ENCODE measurements around the gene HECTD4. TPM values are rescaled to one million over a fixed set of nuclear protein-coding genes. Genes with fewer than 3 reads are reported as not detected.

HECTD4 gene
- total and polyA plus RNA-seq, 2 of the 4 experiments (the other 2 are of a cell fraction) = 12.9 to 13.0 TPM

DNA sequence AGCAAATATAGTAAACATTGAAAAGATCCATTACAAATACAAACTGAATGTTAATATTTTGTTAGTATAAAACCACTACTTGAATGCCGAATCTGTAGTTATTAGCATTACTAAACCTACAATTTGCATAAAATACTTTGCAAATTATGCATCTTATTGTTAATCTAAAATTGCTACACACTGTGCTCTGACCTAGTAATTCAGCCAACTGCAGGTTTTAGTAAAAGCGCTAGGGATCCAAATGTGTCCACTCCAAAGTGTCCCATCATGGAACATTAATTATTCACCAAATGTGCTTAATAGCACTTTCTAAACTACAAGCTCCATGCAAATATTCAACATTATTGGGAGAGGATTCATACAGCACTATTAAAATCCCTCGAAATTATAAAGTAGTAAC, 14.3 kb downstream of the HECTD4 start:
- Histone ChIP-seq H3K4ac (ENCODE audit: low read depth, low read length) (no peak overlapping the region), H3K18ac (ENCODE audit: low read depth, low read length) (no peak overlapping the region), H2BK15ac (ENCODE audit: low read depth, low read length) (no peak overlapping the region), H4K20me1 (ENCODE audit: insufficient read depth, low read length) (peaks cover 39% of the 10 kb centered on the region), H2BK5ac (ENCODE audit: low read depth, low read length, poor library complexity, severe bottlenecking) (no peak overlapping the region), H2BK20ac (ENCODE audit: low read depth, low read length) (no peak overlapping the region), H4K8ac (ENCODE audit: low read depth in 2 of 2, low read length in 2 of 2) (no peak overlapping the region), H3K4me2 (ENCODE audit: low read depth, low read length) (no peak overlapping the region), H2AK5ac (ENCODE audit: low read depth, low read length) (no peak overlapping the region), H3K23ac (ENCODE audit: low read depth, low read length) (no peak overlapping the region), H2BK120ac (ENCODE audit: low read depth, low read length) (no peak overlapping the region), H3K27ac (ENCODE audit: insufficient read depth, low read length) (no peak overlapping the region), H3K36me3 (ENCODE audit: control insufficient read depth, insufficient read depth, low read length) (no peaks in the 10 kb centered on the region), H3K4me3 (ENCODE audit: insufficient read depth, low read depth, low read length) (no peak overlapping the region), H3K14ac (replicated peaks; ENCODE audit: low read depth, low read length) (no peak overlapping the region), H2AFZ (replicated peaks; ENCODE audit: low read length, poor library complexity) (no peak overlapping the region), H4K5ac (ENCODE audit: low read depth, low read length) (no peak overlapping the region), H3K27me3 (ENCODE audit: control insufficient read depth, insufficient read depth, low read length) (no peaks in the 10 kb centered on the region), H3K4me1 (ENCODE audit: control insufficient read depth, insufficient read depth, low read length) (peaks cover 7% of the 10 kb centered on the region), H4K91ac (ENCODE audit: insufficient read depth, low read depth, low read length) (no peak overlapping the region), H3K9me3 (ENCODE audit: control insufficient read depth, insufficient read depth, low read length) (no peaks in the 10 kb centered on the region), H3K9ac (ENCODE audit: low read depth, low read length) (no peak overlapping the region), H2AK9ac (replicated peaks; ENCODE audit: low read depth, low read length, poor library complexity) (no peak overlapping the region), H3K79me1 (ENCODE audit: low read depth in 1 of 2, low read length in 2 of 2) (peaks cover 32 to 66% of the 10 kb centered on the region in 2 experiments), H3K56ac (ENCODE audit: extremely low read depth, insufficient read depth, low read length) (no peak overlapping the region), H3K9me1 (ENCODE audit: insufficient read depth, low read length) (peaks cover 14% of the 10 kb centered on the region; the same call in 1 of the 2 replicates)
- 83% methylated on average over 1 of the region's 3 CpGs; no CpG with 5 or more reads in 1 of the 2 experiments for WGBS, 2 experiments (ENCODE audit: extremely low coverage in 2 of 2, insufficient read length in 1 of 2)
- intact Hi-C loops (cut with micrococcal nuclease) (no loop called here), dilution Hi-C loops (cut with HindIII; ENCODE audit: low sequenced_read_pairs, unreplicated experiment) (no loop called here), in situ Hi-C loops (cut with MboI; ENCODE audit: low sequenced_read_pairs) (no loop called here)
- TF ChIP-seq MAZ (IDR thresholded peaks at IDR 0.05; ENCODE audit: borderline replicate concordance, low read depth, low read length) (no peak), FOS (IDR thresholded peaks at IDR 0.05; ENCODE audit: low read depth, low read length) (no peak), NFE2L2 (IDR thresholded peaks at IDR 0.05; ENCODE audit: low read depth, low read length) (no peak), POLR2A (IDR thresholded peaks at IDR 0.05; ENCODE audit: low read depth, low read length) (no peak), CEBPB (IDR thresholded peaks at IDR 0.05; ENCODE audit: low read depth, low read length) (no peak), MAFK (IDR thresholded peaks at IDR 0.05; ENCODE audit: low read depth, low read length) (no peak), RAD21 (IDR thresholded peaks at IDR 0.05; ENCODE audit: low read length) (no peak), MXI1 (IDR thresholded peaks at IDR 0.05; ENCODE audit: borderline replicate concordance, low read depth, low read length) (no peak), RFX5 (IDR thresholded peaks at IDR 0.05; ENCODE audit: low read depth, low read length) (no peak), CHD1 (IDR thresholded peaks at IDR 0.05; ENCODE audit: low read depth, low read length) (no peak), RCOR1 (IDR thresholded peaks at IDR 0.05; ENCODE audit: insufficient replicate concordance, low read length) (no peak), SMC3 (IDR thresholded peaks at IDR 0.05; ENCODE audit: low read depth, low read length) (no peak), USF2 (IDR thresholded peaks at IDR 0.05; ENCODE audit: low read depth, low read length) (no peak)
- TF ChIP-seq, protein P1, sequence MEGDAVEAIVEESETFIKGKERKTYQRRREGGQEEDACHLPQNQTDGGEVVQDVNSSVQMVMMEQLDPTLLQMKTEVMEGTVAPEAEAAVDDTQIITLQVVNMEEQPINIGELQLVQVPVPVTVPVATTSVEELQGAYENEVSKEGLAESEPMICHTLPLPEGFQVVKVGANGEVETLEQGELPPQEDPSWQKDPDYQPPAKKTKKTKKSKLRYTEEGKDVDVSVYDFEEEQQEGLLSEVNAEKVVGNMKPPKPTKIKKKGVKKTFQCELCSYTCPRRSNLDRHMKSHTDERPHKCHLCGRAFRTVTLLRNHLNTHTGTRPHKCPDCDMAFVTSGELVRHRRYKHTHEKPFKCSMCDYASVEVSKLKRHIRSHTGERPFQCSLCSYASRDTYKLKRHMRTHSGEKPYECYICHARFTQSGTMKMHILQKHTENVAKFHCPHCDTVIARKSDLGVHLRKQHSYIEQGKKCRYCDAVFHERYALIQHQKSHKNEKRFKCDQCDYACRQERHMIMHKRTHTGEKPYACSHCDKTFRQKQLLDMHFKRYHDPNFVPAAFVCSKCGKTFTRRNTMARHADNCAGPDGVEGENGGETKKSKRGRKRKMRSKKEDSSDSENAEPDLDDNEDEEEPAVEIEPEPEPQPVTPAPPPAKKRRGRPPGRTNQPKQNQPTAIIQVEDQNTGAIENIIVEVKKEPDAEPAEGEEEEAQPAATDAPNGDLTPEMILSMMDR (conservative IDR thresholded peaks at IDR 0.05; ENCODE audit: low read depth, low read length) = no peak
- TF ChIP-seq, protein P2, sequence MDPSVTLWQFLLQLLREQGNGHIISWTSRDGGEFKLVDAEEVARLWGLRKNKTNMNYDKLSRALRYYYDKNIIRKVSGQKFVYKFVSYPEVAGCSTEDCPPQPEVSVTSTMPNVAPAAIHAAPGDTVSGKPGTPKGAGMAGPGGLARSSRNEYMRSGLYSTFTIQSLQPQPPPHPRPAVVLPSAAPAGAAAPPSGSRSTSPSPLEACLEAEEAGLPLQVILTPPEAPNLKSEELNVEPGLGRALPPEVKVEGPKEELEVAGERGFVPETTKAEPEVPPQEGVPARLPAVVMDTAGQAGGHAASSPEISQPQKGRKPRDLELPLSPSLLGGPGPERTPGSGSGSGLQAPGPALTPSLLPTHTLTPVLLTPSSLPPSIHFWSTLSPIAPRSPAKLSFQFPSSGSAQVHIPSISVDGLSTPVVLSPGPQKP (IDR thresholded peaks at IDR 0.05; ENCODE audit: borderline replicate concordance, low read depth, low read length) = no peak
- BruUV-seq (replicated peaks) = no TSS peak
- POLR2A ChIA-PET (ENCODE audit: unreplicated experiment) = no interaction called here
- ATAC-seq (ENCODE audit: low read depth) = no peak
- no peak for DNase-seq
- CTCF ChIA-PET = interaction anchor here (1.0 to 1.1 kb wide), 2 partner anchors 61 to 78 kb away, joined by 3 read pairs; no protein-coding TSS in a partner anchor

All from IMR-90 (cell line).